Stromal cell of bone marrow (primary cell): ENCODE measurements around the gene PEDS1.
"Not testable (repeated sequence)": the region's sequence is repeated elsewhere in the genome, so short reads cannot be mapped to it uniquely, and the experiment has no call there.

Source experiments
- DNase-seq: peaks from one replicate; pipeline ENCODE4 v3.0.0-alpha.2; 2012; ENCODE audit warnings: low read depth

Gene PEDS1

DNA sequence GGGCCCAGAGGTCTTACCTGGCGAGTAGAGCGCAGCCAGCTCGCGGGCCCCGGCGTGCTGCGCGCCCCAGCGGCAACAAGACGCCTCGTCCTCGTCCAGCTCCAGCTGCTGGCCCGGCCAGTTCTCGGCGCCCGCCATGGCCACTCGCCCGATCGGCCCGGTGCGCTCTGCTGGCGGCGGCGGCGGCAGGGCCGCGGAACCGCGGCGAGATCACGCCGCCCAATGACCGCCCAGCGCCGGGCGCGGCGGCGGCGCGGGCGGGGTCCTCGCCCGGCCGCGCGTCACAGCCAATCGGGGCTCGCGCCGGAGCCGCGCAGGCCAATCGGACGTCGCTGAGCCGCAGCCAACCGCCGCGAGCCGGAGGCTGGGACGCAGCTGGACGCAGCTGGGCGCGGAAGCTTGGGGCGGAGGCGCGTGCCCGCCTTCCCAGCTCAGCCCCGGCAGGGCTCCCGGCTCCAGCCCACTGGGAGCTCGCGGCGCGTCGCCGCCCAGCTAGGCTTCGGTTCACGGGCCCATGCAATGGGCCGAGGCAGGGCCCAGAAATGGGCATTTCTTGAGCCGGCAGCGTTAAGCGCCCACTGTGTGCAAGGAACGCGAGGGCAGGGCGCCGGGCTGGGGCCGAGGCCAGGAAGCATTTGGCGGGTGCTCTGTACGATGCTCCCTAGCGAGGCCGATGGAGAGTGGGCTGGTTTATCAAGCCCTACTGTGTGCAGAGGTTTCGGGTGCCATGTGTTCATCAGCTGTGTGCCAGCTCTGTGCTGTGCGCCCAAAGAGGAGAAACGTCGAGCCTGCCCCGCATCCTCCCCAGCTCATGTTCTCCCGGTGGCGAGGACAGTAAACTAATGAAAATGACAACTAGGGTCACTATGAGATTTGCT is at the start of gene PEDS1:
TSS of gene PEDS1 (minus strand) at position 224 of the 878 bp plus-strand sequence. CDS start at position 138, 86 bp downstream.
- DNase-seq, result peak; percentile 83

- DNase-seq, result no peak
These were observed 49.2 kb upstream of the PEDS1 start for GRCh38 chr20:50202677-50203076.

GRCh38 chr20:50201710-50202109 is 48.2 kb upstream of the PEDS1 start:
- not testable (repeated sequence) for DNase-seq

GRCh38 chr20:50200482-50201104 is 47.1 kb upstream of the PEDS1 start:
- no peak for DNase-seq

- no peak for DNase-seq
These were observed 46.2 kb upstream of the PEDS1 start for GRCh38 chr20:50199703-50200102.

- no peak for DNase-seq
These were observed 45.2 kb upstream of the PEDS1 start for GRCh38 chr20:50198716-50199115.

- no peak for DNase-seq
These were observed 44.7 kb upstream of the PEDS1 start for GRCh38 chr20:50198180-50198666.

- no peak for DNase-seq
These were observed 44.1 kb upstream of the PEDS1 start for GRCh38 chr20:50197463-50198179.

GRCh38 chr20:50196896-50197295 is 43.4 kb upstream of the PEDS1 start:
- DNase-seq, result no peak

DNA sequence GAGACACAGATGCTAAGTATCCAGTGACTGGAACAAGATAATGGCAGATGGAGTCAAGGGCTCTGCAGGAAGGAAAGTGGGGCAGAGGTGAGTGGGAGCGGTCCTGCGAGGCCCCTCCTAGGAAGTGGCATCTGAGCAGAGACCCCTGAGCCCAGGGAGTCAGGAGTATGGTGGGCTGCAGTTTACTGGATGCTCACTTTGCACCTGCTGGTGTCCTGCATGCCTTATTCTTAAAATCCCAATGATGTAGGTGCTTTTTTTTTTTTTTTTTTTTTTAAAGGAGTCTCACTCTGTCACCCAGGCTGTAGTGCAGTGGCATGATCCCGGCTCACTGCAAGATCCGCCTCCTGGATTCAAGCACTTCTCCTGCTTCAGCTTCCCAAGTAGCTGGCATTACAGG is 42.7 kb upstream of the PEDS1 start:
- DNase-seq, result no peak

DNA sequence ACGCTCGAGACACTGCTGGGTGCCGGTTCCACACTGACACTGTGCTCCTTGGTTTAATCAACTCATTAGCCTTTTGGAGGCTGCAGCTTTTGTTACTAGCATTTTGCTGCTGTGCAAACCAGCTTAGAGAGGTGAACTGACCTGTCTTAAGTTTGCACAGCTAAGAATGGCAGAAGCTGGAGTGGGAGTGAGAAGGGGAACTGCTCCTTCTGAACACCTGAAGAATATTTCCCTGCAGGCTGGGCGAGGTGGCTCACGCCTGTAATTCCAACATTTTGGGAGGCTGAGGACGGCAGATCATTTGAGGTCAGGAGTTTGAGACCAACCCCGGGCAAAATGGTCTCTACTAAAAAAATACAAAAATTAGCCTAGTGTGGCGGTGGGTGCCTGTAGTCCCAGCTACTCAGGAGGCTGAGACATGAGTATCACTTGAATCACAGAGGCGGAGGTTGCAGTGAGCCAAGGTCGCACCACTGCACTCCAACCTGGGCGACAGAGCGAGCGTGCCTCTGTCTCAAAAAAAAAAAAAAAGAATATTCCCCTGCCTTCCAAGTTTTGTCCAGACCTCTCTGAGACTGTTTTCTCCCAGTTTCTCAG is 42.1 kb upstream of the PEDS1 start:
- no peak for DNase-seq

DNA sequence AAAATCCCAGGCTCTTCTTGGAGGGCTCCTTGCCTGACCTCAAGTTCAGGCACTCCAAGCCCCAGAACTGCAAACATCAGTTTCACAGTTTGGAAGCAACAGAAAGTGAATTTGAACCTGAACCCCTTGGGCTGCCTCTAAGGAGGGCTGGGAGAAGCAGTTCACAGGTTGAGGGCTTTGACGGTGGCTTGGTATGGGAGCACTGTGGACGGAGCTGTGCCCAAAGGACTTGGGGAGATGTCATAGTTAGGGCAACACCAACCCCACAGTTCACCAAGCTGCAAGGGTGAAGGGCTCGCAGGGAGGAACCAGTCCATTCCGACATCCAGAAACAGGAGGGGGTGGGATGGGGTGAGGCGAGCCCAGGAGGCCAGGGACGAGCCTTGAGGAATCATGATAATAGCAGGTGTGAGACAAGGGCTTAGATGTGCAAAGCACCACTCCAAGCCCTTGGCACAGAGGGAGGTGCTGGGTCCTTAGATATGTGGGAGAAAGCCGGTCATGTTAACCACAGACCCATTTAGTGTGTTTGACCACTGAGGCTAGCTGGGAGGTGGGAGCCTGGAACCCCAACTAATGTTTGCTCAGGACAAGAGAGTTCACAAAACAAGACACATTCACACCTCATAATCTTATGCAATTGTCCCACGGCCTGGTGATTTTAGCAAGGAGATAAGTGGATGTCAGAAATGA is 41.5 kb upstream of the PEDS1 start:
- no peak for DNase-seq

- DNase-seq, result no peak
These were observed 40.9 kb upstream of the PEDS1 start for GRCh38 chr20:50194422-50194830.

DNA sequence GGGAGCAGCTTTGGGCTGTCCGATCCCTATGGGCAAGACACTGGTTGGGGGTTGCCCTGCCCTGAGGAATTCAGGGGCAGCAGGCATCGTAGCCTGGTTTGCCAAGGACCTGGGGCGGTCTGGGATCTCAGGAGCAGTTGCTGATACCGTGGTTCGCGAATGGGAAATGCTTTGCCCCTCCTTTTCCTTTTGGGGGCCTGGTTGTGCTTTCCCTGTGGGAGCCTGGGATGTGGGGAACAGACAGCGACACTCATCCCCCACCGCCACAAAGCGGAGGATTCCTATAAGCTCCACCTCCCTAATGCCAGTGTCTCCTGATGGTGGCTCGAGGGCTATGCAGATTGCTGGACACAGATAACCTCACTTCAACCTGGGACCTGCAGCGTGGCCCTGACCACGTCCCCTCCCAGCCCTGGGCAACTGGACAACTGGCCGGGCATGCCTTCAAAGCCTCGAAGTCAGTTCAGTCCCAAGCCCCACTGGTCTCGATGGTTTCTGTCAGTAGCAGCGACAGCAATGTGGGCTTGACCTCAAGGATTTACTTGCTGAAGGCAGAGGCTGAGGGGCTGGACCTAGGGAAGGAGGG is 40.4 kb upstream of the PEDS1 start:
- no peak for DNase-seq

GRCh38 chr20:50193199-50193835 is 39.8 kb upstream of the PEDS1 start:
- DNase-seq, result peak; percentile 37

DNA sequence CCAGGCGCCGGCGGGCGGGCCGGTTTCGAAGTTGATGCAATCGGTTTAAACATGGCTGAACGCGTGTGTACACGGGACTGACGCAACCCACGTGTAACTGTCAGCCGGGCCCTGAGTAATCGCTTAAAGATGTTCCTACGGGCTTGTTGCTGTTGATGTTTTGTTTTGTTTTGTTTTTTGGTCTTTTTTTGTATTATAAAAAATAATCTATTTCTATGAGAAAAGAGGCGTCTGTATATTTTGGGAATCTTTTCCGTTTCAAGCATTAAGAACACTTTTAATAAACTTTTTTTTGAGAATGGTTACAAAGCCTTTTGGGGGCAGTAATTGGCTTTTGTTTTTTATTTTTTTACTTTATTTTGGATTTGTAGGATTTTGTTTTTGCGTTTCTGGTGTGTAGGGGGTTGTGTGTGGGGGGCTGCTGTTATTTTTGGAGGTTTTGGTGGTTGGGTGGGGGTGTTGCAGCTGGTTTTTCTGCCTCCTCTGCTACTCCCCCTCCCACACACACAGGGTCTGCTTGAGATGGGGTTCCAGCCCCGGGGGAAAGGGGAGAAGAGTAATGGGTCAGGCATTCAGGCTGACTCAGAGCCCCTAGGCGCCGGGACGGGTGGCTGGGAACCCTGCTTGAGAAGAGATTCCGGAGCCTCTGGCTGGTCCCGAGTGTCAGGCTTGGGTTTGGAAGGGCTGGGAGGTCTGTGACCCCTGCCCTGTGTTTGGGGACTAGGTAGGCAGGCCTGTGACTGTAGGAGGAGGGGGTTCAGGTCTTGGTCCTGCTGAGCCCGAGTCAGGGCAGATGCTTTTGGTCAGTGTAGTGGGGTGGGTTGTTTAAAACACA is 39.1 kb upstream of the PEDS1 start:
- DNase-seq, result peak; percentile 73

DNA sequence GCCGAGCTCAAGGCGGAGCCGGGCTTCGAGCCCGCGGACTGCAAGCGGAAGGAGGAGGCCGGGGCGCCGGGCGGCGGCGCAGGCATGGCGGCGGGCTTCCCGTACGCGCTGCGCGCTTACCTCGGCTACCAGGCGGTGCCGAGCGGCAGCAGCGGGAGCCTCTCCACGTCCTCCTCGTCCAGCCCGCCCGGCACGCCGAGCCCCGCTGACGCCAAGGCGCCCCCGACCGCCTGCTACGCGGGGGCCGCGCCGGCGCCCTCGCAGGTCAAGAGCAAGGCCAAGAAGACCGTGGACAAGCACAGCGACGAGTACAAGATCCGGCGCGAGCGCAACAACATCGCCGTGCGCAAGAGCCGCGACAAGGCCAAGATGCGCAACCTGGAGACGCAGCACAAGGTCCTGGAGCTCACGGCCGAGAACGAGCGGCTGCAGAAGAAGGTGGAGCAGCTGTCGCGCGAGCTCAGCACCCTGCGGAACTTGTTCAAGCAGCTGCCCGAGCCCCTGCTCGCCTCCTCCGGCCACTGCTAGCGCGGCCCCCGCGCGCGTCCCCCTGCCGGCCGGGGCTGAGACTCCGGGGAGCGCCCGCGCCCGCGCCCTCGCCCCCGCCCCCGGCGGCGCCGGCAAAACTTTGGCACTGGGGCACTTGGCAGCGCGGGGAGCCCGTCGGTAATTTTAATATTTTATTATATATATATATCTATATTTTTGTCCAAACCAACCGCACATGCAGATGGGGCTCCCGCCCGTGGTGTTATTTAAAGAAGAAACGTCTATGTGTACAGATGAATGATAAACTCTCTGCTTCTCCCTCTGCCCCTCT is 38.2 kb upstream of the PEDS1 start:
- DNase-seq, result no peak

GRCh38 chr20:50191065-50191543 is 37.6 kb upstream of the PEDS1 start:
- DNase-seq, result no peak
